Activated T-cell treated with anti-CD3 and anti-CD28 coated beads, Interleukin-2, amount 50 U/mL, for 1 hour (primary cell): ENCODE measurements around the gene C1orf21.

ENCODE experiments used
- DNase-seq: peaks from one replicate; pipeline ENCODE4 v3.0.0-alpha.2; 2020

C1orf21 gene

GRCh38 chr1:184489908-184490307 lies 103.1 kb downstream of the C1orf21 start:
- DNase-seq = no peak

- no peak for DNase-seq
Observed at GRCh38 chr1:184492536-184492935, 105.7 kb downstream of the C1orf21 start.

- DNase-seq = no peak
Observed at GRCh38 chr1:184493987-184494388, 107.2 kb downstream of the C1orf21 start.

- no peak for DNase-seq
Observed at GRCh38 chr1:184494929-184495328, 108.1 kb downstream of the C1orf21 start.

- no peak for DNase-seq
Observed at GRCh38 chr1:184497959-184498723, 111.3 kb downstream of the C1orf21 start.

GRCh38 chr1:184499616-184500015 lies 112.8 kb downstream of the C1orf21 start:
- DNase-seq = no peak

GRCh38 chr1:184502161-184502560 lies 115.3 kb downstream of the C1orf21 start:
- DNase-seq = no peak

- no peak for DNase-seq
Observed at GRCh38 chr1:184503221-184503749, 116.5 kb downstream of the C1orf21 start.

- DNase-seq = no peak
Observed at GRCh38 chr1:184504040-184504954, 117.5 kb downstream of the C1orf21 start.

- DNase-seq = no peak
Observed at GRCh38 chr1:184504955-184505338, 118.1 kb downstream of the C1orf21 start.

- DNase-seq = no peak
Observed at GRCh38 chr1:184506481-184506880, 119.7 kb downstream of the C1orf21 start.

- no peak for DNase-seq
Observed at GRCh38 chr1:184507165-184507564, 120.3 kb downstream of the C1orf21 start.

GRCh38 chr1:184507604-184508280 lies 120.9 kb downstream of the C1orf21 start:
- no peak for DNase-seq

GRCh38 chr1:184509105-184509504 lies 122.3 kb downstream of the C1orf21 start:
- no peak for DNase-seq

GRCh38 chr1:184510110-184510509 lies 123.3 kb downstream of the C1orf21 start:
- DNase-seq = no peak

- DNase-seq = no peak
Observed at GRCh38 chr1:184512724-184513123, 125.9 kb downstream of the C1orf21 start.

- no peak for DNase-seq
Observed at GRCh38 chr1:184513421-184513820, 126.6 kb downstream of the C1orf21 start.

- no peak for DNase-seq
Observed at GRCh38 chr1:184513966-184514365, 127.1 kb downstream of the C1orf21 start.

- DNase-seq = no peak
Observed at GRCh38 chr1:184514447-184514846, 127.6 kb downstream of the C1orf21 start.

GRCh38 chr1:184517130-184517529 lies 130.3 kb downstream of the C1orf21 start:
- no peak for DNase-seq

GRCh38 chr1:184518736-184519357 lies 132.0 kb downstream of the C1orf21 start:
- no peak for DNase-seq

GRCh38 chr1:184520336-184520735 lies 133.5 kb downstream of the C1orf21 start:
- no peak for DNase-seq

- no peak for DNase-seq
Observed at GRCh38 chr1:184524248-184524647, 137.4 kb downstream of the C1orf21 start.
